HL-60 (cell line): ENCODE data around the gene ARHGAP20.

Source experiments
- CTCF ChIP-seq: IDR thresholded peaks from one replicate; pipeline ENCODE4 v1.5.1; 2011; ENCODE audit warnings: low read length, control low read depth, inconsistent platforms; ENCODE audit not compliant: insufficient read depth
- POLR2AphosphoS5 ChIP-seq: IDR thresholded peaks from 2 replicates; pipeline ENCODE4 v1.6.1; 2012; ENCODE audit warnings: low read depth
- REST ChIP-seq: IDR thresholded peaks from 2 replicates; pipeline ENCODE4 v1.6.1; 2012; ENCODE audit warnings: low read depth; ENCODE audit not compliant: insufficient replicate concordance
- SPI1 ChIP-seq: IDR thresholded peaks from 2 replicates; pipeline ENCODE4 v1.6.1; 2012; ENCODE audit warnings: low read depth, mild to moderate bottlenecking, borderline replicate concordance

- TF ChIP-seq POLR2AphosphoS5 (no peak), SPI1 (no peak), CTCF (no peak), REST (no peak)
Measured at GRCh38 chr11:110654456-110654855, 57.8 kb downstream of the ARHGAP20 start.
